Vagina (tissue), 2 donors: ENCODE measurements around the gene ILK. TPM values are rescaled to one million over a fixed set of nuclear protein-coding genes. Genes with fewer than 3 reads are reported as not detected.
A peak's percentile ranks its signal among the peaks of the same experiment; 100 is the strongest.

Experiments used
- DNase-seq, 2 donors: peaks; one replicate each; pipeline ENCODE4 v3.0.0-alpha.2; 2017; ENCODE audit errors: extremely low spot score in 2 of 2
- H3K27ac ChIP-seq: fragments of 200-600 bp; sonication (generic); one replicate; pipeline ENCODE4 v1.5.1; 2019
- H3K27me3 ChIP-seq: fragments of 200-600 bp; sonication (generic); one replicate; pipeline ENCODE4 v1.5.1; 2019
- H3K36me3 ChIP-seq, 2 donors: fragments of 200-600 bp; sonication (generic); one replicate each; pipeline ENCODE4 v1.5.1; 2017 to 2019
- H3K4me1 ChIP-seq: fragments of 200-600 bp; sonication (generic); one replicate; pipeline ENCODE4 v1.5.1; 2019
- H3K4me3 ChIP-seq, 2 donors: fragments of 200-600 bp; sonication (generic); 1 replicate in 1 of 2; 2 replicates in 1 of 2; pipeline ENCODE4 v1.5.1; 2016 to 2019
- H3K9me3 ChIP-seq: fragments of 200-600 bp; sonication (generic); one replicate; pipeline ENCODE4 v1.5.1; 2019
- CTCF ChIP-seq, 3 experiments: fragments of 450-650 bp in 2 of 3; fragments of 200-600 bp in 1 of 3; sonication (generic) in 1 of 3; IDR thresholded peaks; one replicate each; pipeline ENCODE4 v1.5.1; 2017 to 2019; ENCODE audit warnings: antibody characterized with exemption in 3 of 3, mild to moderate bottlenecking in 2 of 3, moderate library complexity in 2 of 3
- POLR2A ChIP-seq, 2 donors: fragments of 450-650 bp; IDR thresholded peaks; one replicate each; pipeline ENCODE4 v1.6.1; 2017; ENCODE audit warnings: antibody characterized with exemption in 2 of 2, mild to moderate bottlenecking in 2 of 2, moderate library complexity in 2 of 2
- POLR2AphosphoS5 ChIP-seq, 2 donors: sonication (generic); formaldehyde crosslinking; IDR thresholded peaks; one replicate each; pipeline ENCODE4 v1.9.0; 2017; ENCODE audit warnings: antibody characterized with exemption in 2 of 2, mild to moderate bottlenecking in 2 of 2, low read depth in 1 of 2; ENCODE audit not compliant: insufficient read depth in 1 of 2
- intact Hi-C: fragments of 100-400 bp; cut with DNase I; formaldehyde crosslinking; loops from one replicate; pipeline ENCODE4 v1.15.1; 2023
- total RNA-seq: library from RNA; depleted of rRNA; stranded (reverse); fragments of >200 nt; gene quantifications from one replicate; pipeline ENCODE4 v1.2.3, GENCODE V29; 2016

ILK gene
- total RNA-seq, 1 donor from 2014 or later = 149 TPM

- DNase-seq = no peak
- H3K36me3 ChIP-seq = peaks cover 0 to 26% of the 10 kb centered on the region in 2 donors
- H3K4me3 ChIP-seq = no peak overlapping the region
- H3K9me3 ChIP-seq = no peaks in the 10 kb centered on the region
- TF ChIP-seq POLR2A (IDR thresholded peaks at IDR 0.05) = no peak
- TF ChIP-seq CTCF (IDR thresholded peaks at IDR 0.05) = no peak
- peak in 1 of 2 donors; percentile 17 for TF ChIP-seq POLR2AphosphoS5 (IDR thresholded peaks at IDR 0.05; ENCODE audit: insufficient read depth in 1 of 2, low read depth in 1 of 2)
- intact Hi-C loops = loop anchor here (5.0 kb wide), 1 partner anchor 1451 kb away; no protein-coding TSS in a partner anchor
- H3K27me3 ChIP-seq = no peaks in the 10 kb centered on the region
- H3K27ac ChIP-seq = peak overlapping the region; percentile 47
- H3K4me1 ChIP-seq = peaks cover 46% of the 10 kb centered on the region
These were observed 34.3 kb downstream of the ILK start for GRCh38 chr11:6637871-6638270.

GRCh38 chr11:6638429-6638828, 34.9 kb downstream of the ILK start:
- Histone ChIP-seq H3K27ac (peak overlapping the region; percentile 47), H3K4me1 (peaks cover 46% of the 10 kb centered on the region)
- intact Hi-C loops = loop anchor here (5.0 kb wide), 1 partner anchor 1451 kb away; no protein-coding TSS in a partner anchor

GRCh38 chr11:6640036-6640984, 36.7 kb downstream of the ILK start:
- DNase-seq = no peak
- Histone ChIP-seq H3K4me1 (peaks cover 39% of the 10 kb centered on the region), H3K4me3 (no peak overlapping the region), H3K9me3 (no peaks in the 10 kb centered on the region), H3K27ac (no peak overlapping the region), H3K36me3 (peaks cover 0 to 14% of the 10 kb centered on the region in 2 donors), H3K27me3 (no peaks in the 10 kb centered on the region)
- TF ChIP-seq CTCF (IDR thresholded peaks at IDR 0.05) = no peak
- no peak for TF ChIP-seq POLR2AphosphoS5 (IDR thresholded peaks at IDR 0.05; ENCODE audit: insufficient read depth in 1 of 2, low read depth in 1 of 2)
- no peak for TF ChIP-seq POLR2A (IDR thresholded peaks at IDR 0.05)
- intact Hi-C loops = no loop called here

More at GRCh38 chr11:6638429-6638828, 34.9 kb downstream of the ILK start:
- no peaks in the 10 kb centered on the region for H3K27me3 ChIP-seq
- no peak for TF ChIP-seq POLR2AphosphoS5 (IDR thresholded peaks at IDR 0.05; ENCODE audit: insufficient read depth in 1 of 2, low read depth in 1 of 2)
- TF ChIP-seq CTCF (IDR thresholded peaks at IDR 0.05) = no peak
- no peak for TF ChIP-seq POLR2A (IDR thresholded peaks at IDR 0.05)
- no peaks in the 10 kb centered on the region for H3K9me3 ChIP-seq
- DNase-seq = no peak
- H3K36me3 ChIP-seq = peaks cover 0 to 20% of the 10 kb centered on the region in 2 donors
- no peak overlapping the region for H3K4me3 ChIP-seq

GRCh38 chr11:6640985-6641701, 37.6 kb downstream of the ILK start:
- no peak for DNase-seq
- Histone ChIP-seq H3K9me3 (no peaks in the 10 kb centered on the region), H3K27ac (no peak overlapping the region), H3K27me3 (no peaks in the 10 kb centered on the region), H3K4me3 (no peak overlapping the region), H3K4me1 (peaks cover 39% of the 10 kb centered on the region), H3K36me3 (peaks cover 0 to 14% of the 10 kb centered on the region in 2 donors)
- intact Hi-C loops = no loop called here
- TF ChIP-seq POLR2AphosphoS5 (IDR thresholded peaks at IDR 0.05; ENCODE audit: insufficient read depth in 1 of 2, low read depth in 1 of 2) = no peak
- no peak for TF ChIP-seq POLR2A (IDR thresholded peaks at IDR 0.05)
- no peak for TF ChIP-seq CTCF (IDR thresholded peaks at IDR 0.05)
